Stimulated activated naive CD8-positive, alpha-beta T cell treated with anti-CD3 and anti-CD28 coated beads, Interleukin-15, Interleukin-2, amounts not matched to agents 100 U/mL and 50 U/mL, for 24 hours (primary cell): Measurements from ENCODE around the gene CALCOCO1.
A peak's percentile ranks its signal among the peaks of the same experiment; 100 is the strongest.

ENCODE experiments used
- ATAC-seq: fragments of 150-1000 bp; cut with Tn5 transposase; one replicate; pipeline ENCODE4 v1.10.0; 2021
- DNase-seq: peaks from one replicate; pipeline ENCODE4 v3.0.0; 2021

Gene CALCOCO1

DNA sequence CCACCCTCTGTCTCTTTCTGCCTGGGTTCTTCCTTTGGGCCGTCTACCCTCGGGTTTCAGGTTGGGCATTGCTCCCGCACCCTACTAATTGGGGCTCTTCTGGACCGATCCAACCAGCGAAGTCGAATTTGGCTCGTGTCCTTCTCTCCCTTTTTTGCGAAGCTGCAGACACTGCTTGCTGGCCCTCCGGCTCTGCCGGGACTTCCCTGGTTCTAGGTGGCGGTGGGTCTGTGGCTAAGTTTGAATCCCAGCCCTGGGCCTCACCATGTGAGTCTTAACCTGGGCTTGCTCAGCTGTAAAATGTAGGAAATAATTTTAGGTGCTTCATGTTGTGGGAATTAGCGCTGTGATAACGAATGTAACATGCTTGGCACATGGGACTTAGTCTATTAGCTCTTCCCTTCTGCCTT is 24.9 kb upstream of the CALCOCO1 start:
- no peak for DNase-seq
- no peak for ATAC-seq

DNA sequence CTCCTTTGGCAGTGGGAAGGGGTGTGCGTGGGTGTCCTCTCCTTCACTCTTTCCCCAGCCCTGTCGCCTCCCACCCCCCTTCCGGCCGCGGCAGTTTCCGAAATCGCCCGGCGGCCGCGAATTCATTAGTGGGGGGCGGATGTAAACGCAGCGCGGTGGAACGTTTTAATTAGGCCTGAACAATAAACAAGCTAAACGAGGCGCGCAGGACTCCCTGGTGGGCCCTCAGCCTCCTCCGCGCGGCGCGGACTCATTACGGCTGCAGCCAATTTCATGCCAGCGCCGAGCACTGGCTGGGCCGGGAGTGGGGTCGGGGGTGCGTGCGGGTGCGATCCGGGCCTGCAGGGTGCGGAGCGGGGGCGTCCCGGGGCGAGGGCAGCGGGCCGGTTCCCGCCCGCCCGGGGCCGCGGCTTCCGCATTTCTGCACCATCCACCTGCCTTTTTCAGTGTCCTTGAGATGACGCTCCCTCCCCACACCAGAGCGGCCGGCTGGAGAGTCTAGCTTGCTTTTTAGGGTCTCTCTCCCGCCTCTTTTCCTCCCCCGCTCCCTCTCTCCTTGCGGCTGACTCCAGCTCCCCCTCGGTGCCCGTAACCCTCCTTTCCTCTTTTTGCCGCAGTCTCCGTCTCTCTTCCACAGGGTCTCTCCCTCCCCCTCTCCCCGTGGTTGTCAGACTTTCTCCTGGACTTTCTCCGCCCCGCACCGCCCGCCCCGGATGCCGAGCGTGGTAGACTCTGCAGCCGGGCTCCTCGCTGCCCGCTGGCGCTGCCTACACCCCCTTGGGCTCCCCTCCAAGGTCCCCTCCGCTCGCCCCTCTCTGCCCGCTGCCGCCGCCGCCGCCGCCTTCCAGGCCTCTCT is 24.3 kb upstream of the CALCOCO1 start, which contains the start of gene CISTR:
Gene CISTR (minus strand): TSS at position 644 of the 856 bp plus-strand sequence.
- peak; percentile 41 for DNase-seq

DNA sequence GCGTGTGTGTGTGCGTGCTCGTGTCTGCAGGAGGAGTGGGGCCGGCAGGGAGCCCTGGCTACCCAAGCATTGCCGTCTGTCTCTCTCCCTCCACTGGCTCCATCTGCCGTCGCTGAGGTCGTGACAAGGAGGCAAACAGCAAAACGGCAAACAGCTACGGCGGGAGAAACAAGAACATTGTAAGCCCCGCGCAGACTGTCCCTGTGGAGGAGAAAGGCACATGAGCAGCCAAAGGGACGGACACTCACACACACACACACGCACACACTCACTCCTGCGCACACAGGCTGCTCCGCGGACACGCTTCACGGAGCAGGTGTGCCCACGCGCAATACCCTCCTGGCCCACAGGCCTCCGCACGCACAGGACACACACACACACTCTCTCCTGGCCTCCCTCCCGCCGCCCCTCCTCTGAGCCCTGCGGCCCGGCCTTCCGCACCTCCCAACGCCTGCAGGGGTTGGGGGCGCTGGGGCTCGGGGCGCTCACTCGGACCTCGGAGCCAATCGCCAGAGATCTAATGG is 23.6 kb upstream of the CALCOCO1 start:
- DNase-seq = peak; percentile 20

More for the DNA sequence above, 24.3 kb upstream of the CALCOCO1 start, which contains the start of gene CISTR:
- peak; percentile 17 for ATAC-seq

DNA sequence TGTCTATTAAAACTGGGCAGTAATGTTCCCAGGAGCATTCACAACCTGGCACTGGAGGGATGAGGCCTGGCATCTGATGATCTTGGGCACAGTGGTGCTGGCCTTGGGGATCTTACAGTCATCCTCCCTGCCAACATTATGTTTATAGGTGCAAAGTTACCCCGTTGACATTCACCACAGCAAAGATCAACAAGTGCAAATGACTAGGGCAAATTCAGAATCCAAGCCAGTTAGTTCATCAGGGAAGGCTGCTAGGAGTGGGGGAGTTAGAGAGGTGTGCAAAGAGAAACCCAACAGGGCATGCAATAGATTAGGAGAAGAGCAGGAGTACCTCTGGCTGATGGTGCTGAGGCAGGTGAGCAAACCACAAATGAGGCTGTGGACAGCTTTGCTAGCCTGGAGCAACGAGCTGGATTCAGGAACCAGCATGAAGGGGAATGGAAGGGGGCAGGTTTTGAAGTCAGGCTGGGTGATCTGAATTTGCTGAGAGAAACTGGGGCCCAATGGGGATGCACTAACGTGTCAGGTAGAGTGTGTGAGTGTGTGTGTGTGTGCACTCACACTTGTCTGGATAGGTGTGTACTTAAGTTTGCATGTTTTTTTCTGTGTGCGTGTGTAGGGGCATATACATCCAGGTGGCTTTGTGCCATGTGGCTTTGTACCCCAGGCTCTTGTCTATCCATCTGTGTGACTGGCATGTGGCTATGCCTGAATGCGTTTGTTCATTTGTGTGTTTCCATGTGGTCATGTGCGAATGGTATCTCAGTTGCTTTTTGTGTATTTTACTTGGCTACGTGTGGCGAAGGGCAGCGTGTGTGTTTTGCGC is 22.9 kb upstream of the CALCOCO1 start:
- no peak for DNase-seq
- no peak for ATAC-seq

More for the DNA sequence above, 23.6 kb upstream of the CALCOCO1 start:
- no peak for ATAC-seq

DNA sequence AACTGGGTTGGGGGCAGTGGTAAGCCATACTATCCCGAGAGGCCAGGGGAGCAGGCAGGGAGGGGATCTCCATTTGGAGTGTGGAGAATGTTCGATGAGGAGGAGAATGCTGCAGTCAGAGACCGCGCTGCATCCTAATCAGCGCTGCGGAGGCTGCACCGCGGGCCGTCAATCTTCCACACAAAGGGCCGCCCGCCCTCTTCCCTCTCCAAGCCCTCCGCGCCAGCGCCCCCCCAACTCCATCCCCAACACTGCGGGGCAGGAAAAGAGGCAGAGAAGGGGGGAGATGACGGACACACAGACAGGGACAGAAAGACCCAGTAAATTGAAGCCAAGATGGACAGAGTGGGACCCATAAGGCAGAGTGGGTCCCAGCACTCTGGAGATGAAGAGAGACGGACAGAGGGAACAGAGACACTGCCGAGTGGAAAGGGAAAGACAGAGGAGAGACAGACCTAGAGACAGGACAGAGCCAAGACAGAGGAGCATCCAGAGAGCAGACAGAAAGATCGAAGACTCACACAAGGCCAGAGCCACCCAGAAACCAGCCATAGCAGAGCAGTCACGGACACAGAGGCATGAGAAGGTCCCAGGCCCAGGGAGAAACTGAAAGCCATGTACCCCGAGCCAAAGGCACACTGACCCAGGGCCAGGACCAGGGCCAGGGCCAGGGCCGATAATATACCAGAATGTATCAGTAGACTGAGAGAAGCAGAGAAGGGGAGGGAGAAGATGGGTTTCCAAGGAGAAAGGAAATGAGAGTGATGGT is 21.0 kb upstream of the CALCOCO1 start:
- no peak for ATAC-seq
- DNase-seq = no peak

DNA sequence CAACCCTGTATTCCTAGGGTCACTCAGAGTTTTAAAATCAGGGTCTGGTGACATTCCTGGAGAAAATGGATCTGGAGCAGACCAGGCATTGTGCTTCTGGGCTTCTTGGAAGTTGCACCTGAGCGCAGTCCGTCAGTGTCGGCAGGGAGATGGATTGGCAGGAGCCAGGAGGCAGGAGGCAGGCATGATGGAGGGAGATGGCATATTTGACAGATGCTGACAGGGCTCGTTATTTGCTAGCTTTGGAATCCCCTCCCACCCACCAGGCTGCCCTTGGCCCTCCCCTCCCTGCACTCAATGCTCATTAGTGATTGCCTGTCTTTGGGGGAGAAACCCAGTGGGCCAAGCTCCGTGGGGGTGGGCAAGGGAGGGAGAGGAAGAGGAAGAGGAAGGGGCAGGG is 19.8 kb upstream of the CALCOCO1 start:
- ATAC-seq (no peak), DNase-seq (no peak)

DNA sequence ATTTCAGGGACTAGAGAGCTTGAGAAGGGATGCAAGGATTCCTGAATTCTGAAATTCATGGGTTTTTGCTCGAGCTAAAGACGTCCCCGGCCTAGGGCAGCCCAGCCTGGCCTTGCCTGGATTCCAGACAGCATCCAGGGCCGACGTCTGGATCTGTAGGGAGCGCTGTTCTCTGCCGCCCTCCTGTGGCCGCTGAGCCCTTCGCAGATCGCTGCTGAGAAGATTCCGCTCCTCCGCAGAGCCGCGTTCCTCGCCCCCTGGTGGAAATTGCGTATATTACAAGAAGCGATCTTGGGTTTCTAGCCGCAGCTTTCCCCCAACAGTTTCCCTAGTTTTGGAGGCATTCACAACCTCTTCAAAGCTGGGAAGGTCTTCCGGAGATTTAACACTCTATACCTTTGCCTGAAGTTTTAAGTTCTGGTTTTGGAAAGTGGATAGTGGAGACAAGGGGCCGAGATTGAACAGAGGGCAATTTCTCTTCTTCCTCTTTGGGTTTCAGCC is 19.4 kb upstream of the CALCOCO1 start:
- peak; percentile 89 for DNase-seq

DNA sequence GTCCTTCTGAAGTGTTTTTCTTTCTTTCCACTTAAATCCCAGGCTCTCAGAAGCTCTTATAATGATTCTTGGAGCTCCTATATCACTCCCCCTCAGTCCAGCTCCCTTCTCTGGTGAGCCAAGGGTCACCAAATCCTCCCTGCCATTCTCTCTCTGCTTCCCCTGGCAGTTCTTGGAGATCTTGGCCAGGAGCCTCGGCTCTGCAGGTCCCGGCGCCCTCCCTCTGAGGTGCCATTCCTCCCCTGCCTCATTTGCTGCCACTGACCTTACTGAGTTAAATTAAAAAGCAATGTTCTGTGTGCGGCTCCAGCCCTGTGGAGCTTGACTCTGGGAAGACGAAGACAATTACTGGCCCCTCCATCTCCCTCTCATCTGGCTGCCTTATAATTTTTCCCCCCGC is 17.5 kb upstream of the CALCOCO1 start:
- ATAC-seq = no peak
- DNase-seq = no peak

More for the DNA sequence above, 19.4 kb upstream of the CALCOCO1 start:
- peak; percentile 74 for ATAC-seq

DNA sequence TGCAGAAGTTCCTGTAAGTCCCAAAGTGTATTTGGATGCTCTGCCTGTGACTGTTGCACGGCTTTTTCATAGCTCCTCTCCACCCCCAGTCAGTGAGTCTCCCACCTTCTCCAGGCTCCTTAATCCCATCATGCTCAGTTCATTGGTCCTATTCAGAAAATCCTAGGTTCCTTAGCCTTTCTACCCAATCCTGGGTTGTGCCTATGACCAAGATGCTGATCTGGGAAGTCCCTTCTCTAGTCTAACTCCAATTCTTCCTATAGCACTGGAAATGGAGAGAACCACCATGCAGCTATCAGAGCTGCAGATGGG is 16.8 kb upstream of the CALCOCO1 start:
- ATAC-seq (no peak), DNase-seq (no peak)

DNA sequence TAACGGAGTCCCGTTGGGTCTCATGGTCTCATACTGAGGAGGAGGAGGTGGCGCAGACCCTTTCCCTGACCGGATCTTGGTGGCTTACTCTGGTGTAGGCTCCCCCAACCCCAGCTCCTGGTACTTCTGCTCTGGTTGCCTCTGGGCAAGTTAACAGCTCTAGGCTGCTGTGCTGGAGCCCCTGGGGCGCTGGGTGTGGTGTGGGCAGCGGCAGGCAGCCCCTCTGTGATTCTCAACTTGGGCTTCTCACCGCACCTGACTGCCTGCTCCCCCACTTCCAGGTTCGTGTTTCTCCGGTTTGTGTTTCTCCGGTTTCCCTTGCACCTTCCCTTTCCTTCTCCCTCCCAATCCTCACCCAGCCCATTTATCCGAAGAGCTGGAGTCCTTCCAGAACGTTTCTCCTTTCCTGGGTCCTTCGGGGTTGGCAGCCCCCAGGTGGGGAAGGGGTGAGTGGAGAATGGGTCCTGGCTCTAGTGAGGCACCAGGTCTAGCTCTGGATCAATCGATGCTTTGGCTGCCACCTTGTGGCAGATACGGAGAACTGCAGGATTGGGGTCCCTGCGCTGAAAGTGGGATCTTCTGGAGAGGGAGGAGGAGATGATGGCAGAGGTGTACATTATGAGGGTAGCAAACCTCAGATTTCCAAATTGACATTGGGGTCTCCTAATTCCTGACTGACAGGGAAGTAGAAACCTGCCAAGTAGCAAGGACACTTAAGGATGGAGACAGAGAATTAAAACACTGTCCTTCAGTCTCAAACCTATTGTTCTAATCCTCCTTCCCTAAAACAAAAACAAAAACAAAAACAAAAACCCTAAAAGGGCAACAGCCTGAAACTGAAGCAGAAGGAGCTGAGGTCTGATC is 16.2 kb upstream of the CALCOCO1 start:
- peak; percentile 55 for ATAC-seq
- DNase-seq = peak; percentile 57

DNA sequence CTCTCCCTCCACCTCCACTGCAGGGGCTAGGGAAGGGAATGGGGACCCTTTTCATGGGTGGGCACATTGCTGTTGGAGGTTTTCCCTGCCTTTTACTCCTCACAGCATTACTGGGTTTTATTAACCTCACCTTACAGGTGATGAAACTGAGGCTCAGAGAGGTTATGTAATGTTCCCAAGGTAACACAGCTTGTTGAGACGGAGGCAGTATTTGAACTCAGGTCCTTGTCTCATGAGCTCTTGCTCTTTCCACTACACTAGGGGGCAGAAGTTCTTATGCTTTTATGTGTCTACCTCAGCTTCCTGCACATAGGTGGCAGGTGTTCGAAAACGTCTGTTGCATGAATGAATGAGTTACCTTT is 12.9 kb upstream of the CALCOCO1 start:
- no peak for ATAC-seq
- no peak for DNase-seq

DNA sequence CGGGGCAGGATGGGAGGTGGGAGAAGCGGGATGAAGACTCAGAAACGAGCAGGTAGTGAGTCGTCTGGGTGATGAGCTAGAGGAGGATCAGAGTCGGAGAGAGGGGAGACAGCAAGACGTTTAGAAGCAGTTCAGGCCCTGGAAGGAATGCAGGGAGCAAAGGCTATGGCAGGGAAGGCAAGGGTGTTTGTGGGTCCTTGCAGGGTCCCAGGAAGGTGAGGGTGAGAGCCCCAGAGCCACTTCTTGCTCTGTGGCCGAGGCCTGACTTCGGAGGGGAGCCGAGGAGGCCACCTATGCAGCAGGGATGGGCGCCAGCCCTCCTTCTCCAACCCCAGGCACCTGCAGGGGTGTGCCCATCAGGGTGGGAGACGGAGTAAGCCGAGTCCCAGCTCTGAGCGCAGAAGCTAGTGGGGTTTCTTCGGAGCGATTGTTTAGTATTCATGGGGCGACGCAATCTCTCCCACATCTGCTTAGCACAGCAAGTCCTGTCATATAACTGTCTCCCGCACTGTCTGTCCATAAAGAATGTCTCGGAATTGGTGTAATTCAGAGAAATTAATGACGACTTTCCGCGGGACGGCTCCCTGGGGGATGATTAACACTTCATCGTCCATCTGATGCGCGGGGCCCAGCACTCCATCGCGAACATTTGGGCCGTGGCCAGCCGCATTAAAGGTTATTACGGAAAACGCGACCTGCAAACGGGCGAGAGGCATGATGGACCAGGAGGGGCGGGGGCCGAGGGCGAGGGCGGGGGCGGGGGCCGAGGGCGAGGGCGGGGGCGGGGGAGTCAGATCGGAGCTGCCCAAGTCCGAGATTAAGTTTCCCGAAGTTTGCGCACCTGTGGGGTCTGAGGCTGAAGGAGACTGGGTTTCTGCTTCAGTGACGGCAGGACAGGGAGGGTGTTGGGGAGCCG is 12.2 kb upstream of the CALCOCO1 start:
- DNase-seq = no peak
- ATAC-seq = no peak

DNA sequence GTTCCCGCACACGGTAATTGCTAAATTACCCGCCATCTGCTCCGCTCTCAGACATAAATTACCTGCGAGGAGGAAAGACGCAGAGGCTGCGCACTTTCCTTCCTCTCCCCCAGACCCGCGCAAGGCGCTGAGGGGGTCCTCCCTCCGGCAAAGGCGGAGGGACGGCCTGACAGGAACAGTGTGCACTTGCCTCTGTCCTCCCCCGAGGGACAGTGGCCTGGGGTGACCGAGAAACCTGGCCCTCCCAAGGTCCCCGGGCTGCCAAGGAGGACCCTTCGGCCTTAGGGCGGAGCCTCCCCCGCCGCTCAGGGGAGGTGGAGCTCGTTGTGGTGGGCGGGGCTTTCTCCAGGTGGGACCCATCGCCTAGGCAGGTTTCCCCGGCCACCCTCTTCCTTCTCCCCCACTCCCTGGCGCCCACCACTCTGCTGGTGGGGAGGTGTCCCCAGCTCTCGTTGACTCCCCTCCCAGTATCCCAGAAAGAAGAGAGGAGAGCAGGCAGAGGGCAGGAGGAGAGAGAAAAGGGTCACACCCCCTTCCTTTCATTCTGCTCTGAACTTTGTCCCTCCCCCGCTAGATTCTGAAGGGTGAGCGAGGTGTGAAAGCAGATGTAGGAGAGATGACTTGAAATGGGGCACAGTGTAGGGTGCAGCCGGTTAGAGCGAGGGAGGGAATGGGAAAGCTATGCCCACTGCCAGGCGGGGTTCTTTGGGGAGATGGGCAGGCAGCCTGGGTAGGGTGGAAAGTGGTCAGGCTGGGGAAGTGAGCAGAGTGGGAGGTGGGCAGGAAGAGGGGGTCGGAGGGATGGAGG is 11.4 kb upstream of the CALCOCO1 start:
- DNase-seq = peak; percentile 48

DNA sequence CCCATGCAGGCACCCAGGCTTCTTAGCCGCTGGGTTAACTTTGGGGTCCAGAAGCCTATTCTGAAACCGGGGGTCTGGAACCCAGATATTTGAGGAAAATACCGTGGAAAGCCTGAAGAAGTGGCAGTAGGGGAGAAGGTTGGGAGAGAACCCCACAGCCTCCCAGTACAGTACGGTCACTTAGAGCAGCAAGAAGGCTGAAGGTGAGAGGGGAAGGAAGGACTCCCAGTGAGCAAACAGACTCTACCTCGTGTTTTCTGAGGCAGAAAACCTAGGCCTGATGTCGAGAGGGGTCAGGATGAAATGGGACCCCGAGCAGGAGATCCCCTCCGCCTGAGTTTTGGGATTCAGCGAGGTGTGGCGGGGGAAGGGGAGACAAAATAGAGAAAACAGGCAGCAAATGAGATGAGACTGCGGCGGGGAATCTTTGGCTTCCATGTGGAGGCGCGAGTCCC is 10.7 kb upstream of the CALCOCO1 start:
- DNase-seq = no peak

More for the DNA sequence above, 11.4 kb upstream of the CALCOCO1 start:
- ATAC-seq = peak; percentile 41

DNA sequence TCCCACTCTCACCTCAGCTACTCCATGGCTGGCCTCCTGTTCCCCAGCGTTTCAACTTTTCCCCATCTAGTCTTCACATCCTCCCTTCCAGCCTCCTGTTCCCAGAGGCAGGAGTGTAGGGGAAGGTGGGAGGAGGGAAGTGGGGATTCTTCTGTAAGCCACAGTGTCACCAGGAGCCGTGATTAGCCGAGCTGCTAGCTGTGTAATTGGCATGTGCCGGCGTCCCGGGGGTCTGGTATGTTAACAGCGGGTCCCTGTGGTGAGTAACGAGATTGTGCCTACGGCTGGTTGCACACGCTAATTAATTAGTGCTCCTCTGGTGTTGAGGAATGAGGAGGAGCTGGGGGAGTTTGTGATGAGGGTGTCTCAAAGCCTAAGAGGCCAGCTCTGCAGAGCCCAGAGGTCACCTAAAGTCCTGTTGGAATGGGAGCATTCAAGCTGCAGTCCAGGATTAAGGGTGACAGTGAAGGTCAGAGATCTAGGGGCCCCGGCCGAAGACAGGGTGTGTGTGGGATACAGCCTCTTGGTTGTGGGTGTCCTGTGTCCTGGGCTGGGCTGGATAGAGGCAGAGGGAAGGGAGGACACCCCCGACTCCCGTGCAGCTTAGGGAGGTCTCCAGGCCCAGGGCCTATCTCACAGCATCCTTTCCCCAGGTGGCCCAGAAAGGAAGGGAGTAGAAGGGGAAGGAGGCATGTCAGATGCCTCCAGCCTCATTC is 10.0 kb upstream of the CALCOCO1 start:
- no peak for DNase-seq
- no peak for ATAC-seq

More for the DNA sequence above, 10.7 kb upstream of the CALCOCO1 start:
- no peak for ATAC-seq

DNA sequence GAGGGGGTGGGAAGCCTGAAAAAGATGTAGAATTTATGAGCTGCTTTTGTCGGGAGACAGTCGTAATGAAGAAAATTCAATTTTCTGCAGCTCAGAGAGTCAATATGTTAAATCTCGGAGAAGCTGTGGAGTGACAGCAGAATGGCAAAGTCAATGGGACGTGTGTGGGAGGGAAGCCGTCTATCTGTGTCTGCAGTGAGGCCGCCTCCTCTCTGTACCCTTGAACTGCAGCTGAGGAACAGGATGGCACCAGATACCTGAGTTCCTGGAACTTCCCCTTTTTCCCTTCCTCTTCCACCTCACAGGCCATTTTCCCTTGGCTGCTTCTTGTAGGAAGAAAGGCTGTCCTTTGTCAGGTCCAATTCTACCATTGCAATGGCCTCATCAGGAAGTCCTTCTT is 9.3 kb upstream of the CALCOCO1 start:
- DNase-seq (no peak), ATAC-seq (no peak)

DNA sequence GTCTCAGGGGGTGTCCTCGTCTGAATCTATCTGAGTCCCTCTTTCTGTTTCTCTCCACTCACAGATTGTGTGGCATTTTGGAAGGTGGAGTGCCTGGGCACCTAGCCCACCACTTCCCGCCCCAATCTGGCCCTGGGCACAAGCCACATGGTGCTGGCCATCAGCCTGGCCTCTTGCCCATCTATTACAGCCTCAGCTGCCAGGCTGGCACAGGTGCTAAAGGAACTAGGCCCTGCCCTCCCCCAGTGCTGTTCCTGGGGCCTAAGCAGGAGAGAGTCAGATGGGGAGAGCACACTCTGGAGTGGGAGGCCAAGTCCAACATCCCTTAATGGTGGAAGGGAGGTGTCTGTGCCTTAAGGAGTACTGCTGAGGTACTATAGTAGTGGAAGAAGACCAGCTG is 8.3 kb upstream of the CALCOCO1 start:
- DNase-seq = no peak
- ATAC-seq = no peak

DNA sequence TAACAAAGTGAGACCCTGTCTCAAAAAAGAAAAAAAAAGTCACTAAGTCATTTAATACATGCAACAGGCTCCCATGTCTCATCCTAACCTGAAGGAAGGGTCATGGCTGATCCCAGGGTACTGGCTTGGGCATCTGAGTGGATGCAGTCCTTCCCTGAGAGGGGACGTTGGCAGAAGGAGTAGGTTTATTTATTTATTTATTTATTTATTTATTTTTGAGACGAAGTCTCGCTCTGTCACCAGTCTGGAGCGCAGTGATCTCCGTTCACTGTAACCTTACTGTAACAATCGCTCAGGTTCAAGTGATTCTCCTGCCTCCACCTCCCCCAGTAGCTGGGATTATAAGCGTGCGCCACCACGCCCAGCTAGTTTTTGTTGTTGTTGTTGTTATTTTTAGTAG is 7.2 kb upstream of the CALCOCO1 start:
- no peak for DNase-seq

More for the DNA sequence above, 7.2 kb upstream of the CALCOCO1 start:
- no peak for ATAC-seq
